Measurements from ENCODE around the gene HP1BP3. TPM values are rescaled to one million over a fixed set of nuclear protein-coding genes. Genes with fewer than 3 reads are reported as not detected.

The HP1BP3 gene
- total and polyA plus RNA-seq, 2 experiments from 2014 or later: 89.1 to 112 TPM

GRCh38 chr1:20723537-20724363 lies 63.4 kb downstream of the HP1BP3 start:
- H3K9me3 Mint-ChIP-seq: no peaks in the 10 kb centered on the region
- 0 out of 2 replicates have a peak, but pooled peaks cover 4% of the 10 kb centered on the region for H3F3A ChIP-seq (replicated peaks; ENCODE audit: low read depth)
- H3K27me3 ChIP-seq (ENCODE audit: insufficient read depth): 0 out of 2 replicates have a peak, but pooled peaks cover 8% of the 10 kb centered on the region
- H3K27me3 Mint-ChIP-seq (ENCODE audit: insufficient read depth, low read depth, poor library complexity): peaks cover 5% of the 10 kb centered on the region
- H3K4me3 ChIP-seq: no peak overlapping the region
- no peaks in the 10 kb centered on the region for H4K20me1 ChIP-seq (replicated peaks; ENCODE audit: insufficient read depth)
- no peaks in the 10 kb centered on the region for H3K9me2 ChIP-seq (ENCODE audit: insufficient read depth)
- no peak overlapping the region for H3K27ac Mint-ChIP-seq
- no peak overlapping the region for H3K4me2 ChIP-seq
- TF ChIP-seq POLR2AphosphoS5 (IDR thresholded peaks at IDR 0.05; ENCODE audit: low read depth) (no peak), ETS1 (IDR thresholded peaks at IDR 0.05) (no peak), CREB1 (CRISPR knock-in tag; IDR thresholded peaks at IDR 0.05; ENCODE audit: low read depth) (no peak), ZNF331 (CRISPR knock-in tag; IDR thresholded peaks at IDR 0.05; ENCODE audit: low read depth) (no peak), JUNB (IDR thresholded peaks at IDR 0.05; ENCODE audit: unreplicated experiment) (no peak), CTCF (conservative IDR thresholded peaks at IDR 0.05; ENCODE audit: low read depth in 2 of 2) (no peak), EZH2phosphoT487 (IDR thresholded peaks at IDR 0.05; ENCODE audit: unreplicated experiment) (no peak), NANOG (IDR thresholded peaks at IDR 0.05; ENCODE audit: borderline replicate concordance) (no peak), EZH2 (IDR thresholded peaks at IDR 0.05; ENCODE audit: low read depth, unreplicated experiment) (no peak), REST (IDR thresholded peaks at IDR 0.05; ENCODE audit: unreplicated experiment) (no peak), STAT1 (IDR thresholded peaks at IDR 0.05; ENCODE audit: unreplicated experiment) (no peak), ZNF114 (CRISPR knock-in tag; IDR thresholded peaks at IDR 0.05) (no peak), ZNF462 (CRISPR knock-in tag; IDR thresholded peaks at IDR 0.05) (no peak)
- H3K79me2 ChIP-seq (replicated peaks; ENCODE audit: insufficient read depth): no peaks in the 10 kb centered on the region
- no peak overlapping the region for H2AFZ ChIP-seq
- H3K4me3 Mint-ChIP-seq: no peak overlapping the region
- H3K4me1 ChIP-seq (ENCODE audit: insufficient read depth): peaks cover 15% of the 10 kb centered on the region
- no peak overlapping the region for H3K27ac ChIP-seq (ENCODE audit: low read depth)
- DNase-seq (ENCODE audit: low spot score) (no peak), ATAC-seq (no peak)
- H3K4me1 Mint-ChIP-seq: peaks cover 18% of the 10 kb centered on the region
- no peaks in the 10 kb centered on the region for H3K36me3 ChIP-seq (ENCODE audit: insufficient read depth)
- no peaks in the 10 kb centered on the region; the same call in 2 of the 3 replicates for H3K36me3 Mint-ChIP-seq (ENCODE audit: low read depth)
